HFF-Myc (cell line): Measurements from ENCODE around the gene OLIG3.

Experiments
- DNase-seq: peaks from one replicate; pipeline ENCODE4 v3.0.0-alpha.2; 2011; ENCODE audit warnings: low read depth; ENCODE audit errors: extremely low read depth
- H3K4me3 ChIP-seq: replicated peaks from 2 replicates; pipeline ENCODE4 v1.5.1; 2011; ENCODE audit warnings: low read depth, mild to moderate bottlenecking, control low read depth, low read length
- CTCF ChIP-seq: IDR thresholded peaks from 2 replicates; pipeline ENCODE4 v1.5.1; 2012; ENCODE audit warnings: mild to moderate bottlenecking, low read depth, low read length, control low read depth; ENCODE audit errors: missing control alignments

The OLIG3 gene

DNA sequence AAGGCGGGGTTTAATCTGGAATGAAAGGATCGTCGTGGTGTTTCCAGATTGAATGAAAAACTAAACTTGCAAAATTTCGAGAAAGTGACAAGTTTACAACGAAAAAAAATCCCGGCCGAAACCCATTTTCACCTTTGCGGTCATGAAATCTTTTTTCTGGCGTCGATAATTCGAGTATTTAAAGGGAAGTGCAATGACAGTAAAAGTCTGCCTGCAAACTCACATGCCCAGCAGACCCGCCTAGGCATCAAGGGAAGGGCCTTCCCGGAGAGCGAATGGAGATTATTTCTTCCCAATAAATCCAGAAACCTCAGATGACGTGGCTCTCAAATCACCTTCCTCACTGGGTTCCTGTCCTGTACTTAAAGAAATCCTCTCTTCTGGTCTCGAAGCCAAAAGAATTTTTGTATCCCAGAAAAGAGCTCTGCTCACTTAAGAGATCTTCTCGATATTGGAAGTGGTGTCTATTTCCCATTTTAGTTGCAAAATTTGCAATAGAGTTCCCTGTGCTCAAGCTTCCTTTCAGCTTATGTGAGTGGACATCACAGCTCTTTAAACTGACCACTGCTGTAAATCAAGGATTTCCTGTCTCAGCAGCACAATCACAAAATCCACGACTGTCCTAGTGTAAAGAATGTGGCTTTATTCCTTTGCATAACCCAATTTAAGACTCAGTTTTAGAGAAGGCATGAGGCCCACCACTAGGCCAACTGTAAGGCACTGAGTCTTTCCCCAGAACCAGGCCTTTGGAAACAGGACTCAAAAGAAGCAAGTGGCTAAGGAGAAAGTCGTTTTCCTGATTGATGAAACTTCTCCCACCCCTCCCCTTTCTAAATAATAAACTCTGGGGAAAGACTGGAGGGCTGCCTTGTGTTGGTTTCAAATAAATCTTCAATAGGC is 3.9 kb downstream of the OLIG3 start:
- no peak for DNase-seq
- H3K4me3 ChIP-seq = no peak overlapping the region

DNA sequence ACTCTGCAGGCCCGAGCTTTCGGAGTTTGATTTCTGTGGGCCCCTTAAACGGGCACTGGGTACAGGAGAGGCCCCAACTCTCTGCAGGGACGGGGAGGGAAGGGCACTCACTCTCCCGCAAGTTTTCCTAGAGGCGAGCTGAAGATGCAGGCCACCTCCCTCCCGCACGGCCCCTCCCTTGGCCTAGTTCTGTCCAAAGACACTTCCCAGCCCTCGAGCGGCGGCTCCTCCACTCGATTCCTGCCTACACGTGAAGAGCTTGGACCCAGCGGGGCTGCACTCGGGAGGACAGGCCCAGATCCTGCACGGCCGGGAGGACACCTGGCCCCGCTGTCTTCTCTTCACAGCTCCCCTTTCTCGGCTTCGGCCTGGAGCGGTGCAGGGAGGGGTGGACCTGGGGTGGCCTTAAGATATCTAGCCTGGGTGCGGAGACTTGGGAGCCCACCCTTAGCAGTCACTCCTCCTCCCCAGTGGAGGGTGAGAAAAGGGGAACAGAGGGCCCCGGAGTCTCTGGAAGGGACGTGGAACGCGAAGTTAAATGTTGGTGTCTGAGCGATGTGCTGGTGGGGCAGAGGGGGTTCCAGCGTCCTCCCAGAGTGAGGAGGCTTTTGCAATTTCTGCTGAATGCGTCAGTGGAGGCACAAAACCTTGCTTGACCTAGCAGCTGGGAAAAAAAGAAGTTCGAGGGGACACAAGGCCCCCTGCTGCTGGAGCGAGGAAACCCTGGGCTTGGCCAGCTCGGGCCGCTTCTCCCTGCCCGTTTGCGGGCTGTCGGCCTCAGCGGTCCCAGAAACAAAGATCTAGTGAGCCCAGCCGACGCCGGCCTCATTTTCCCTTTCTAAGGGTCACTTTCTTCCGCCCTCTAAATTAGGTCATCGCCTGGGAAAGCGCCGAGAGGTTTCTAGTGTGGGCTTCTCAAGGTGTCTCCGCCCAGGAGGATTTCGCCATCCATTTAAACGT is 4.9 kb downstream of the OLIG3 start:
- no peak overlapping the region for H3K4me3 ChIP-seq
- no peak for TF ChIP-seq CTCF

More for the DNA sequence above, 3.9 kb downstream of the OLIG3 start:
- TF ChIP-seq CTCF = no peak

DNA sequence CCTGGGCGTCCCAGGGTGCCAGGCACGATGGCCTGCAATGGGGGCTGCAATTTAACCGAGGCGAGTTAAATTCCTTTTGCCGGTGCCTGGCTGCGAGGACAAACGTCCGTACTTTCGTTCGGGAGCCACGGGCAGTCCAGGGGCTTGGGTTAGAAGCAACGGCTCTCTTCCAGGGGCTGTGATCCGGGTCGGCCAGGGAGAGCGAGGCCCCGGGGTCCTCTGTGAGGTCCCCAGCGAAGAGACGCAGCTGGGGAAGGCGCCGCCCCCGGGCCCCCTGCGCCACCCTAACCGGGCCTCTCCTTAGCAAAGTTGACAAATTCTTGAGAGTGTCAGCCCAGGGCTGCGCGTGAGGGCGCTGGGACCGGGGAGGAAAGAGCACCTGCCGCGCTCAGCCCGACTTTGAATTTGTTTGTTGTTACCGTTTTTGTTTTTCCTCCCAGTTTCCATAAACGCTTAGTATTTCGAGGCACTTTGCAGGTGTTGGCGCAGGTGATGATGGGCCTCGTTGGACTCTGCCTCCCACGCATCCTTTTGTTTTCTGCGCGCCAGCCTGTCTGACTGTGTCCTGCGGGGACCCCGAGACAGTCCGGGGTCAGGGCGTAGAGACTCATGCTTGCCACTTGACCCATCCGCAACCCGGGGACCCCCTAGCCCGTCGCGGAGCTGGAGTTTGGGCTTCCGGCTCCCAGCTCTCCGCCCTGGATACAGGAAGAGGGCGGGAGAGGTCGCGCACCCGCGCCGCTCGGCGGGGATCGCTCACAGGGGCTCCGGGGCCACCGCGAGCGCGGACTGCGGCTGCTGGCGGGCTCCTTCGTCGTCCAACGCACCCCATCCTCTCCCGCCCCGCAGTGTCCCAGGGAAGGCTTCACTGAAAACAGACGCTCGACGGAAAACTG is 5.8 kb downstream of the OLIG3 start:
- no peak overlapping the region for H3K4me3 ChIP-seq
- TF ChIP-seq CTCF = no peak
- no peak for DNase-seq

More for the DNA sequence above, 4.9 kb downstream of the OLIG3 start:
- DNase-seq = no peak

- no peak for DNase-seq
- no peak overlapping the region for H3K4me3 ChIP-seq
- TF ChIP-seq CTCF = no peak
Measured at GRCh38 chr6:137487869-137488149, 6.4 kb downstream of the OLIG3 start.

GRCh38 chr6:137487181-137487868 is 6.9 kb downstream of the OLIG3 start:
- DNase-seq = no peak
- no peak for TF ChIP-seq CTCF
- H3K4me3 ChIP-seq = no peak overlapping the region

GRCh38 chr6:137486416-137486815 is 7.8 kb downstream of the OLIG3 start:
- no peak overlapping the region for H3K4me3 ChIP-seq
- TF ChIP-seq CTCF = no peak
- DNase-seq = no peak
